SU-DHL-6 (cell line): ENCODE measurements around the gene ALDH3A2.

Experiments
- EZH2phosphoT487 ChIP-seq: fragments of 200-600 bp; sonication (generic), shearing (Covaris generic); conservative IDR thresholded peaks from 2 replicates; pipeline ENCODE4 v1.6.1; 2018; ENCODE audit warnings: mild to moderate bottlenecking, antibody characterized with exemption, low read length, moderate library complexity, mixed read lengths
- TF ChIP-seq, protein P1 (sequence below): fragments of 200-600 bp; sonication (generic); IDR thresholded peaks from one replicate; pipeline ENCODE4 v1.5.1; 2017; ENCODE audit warnings: antibody characterized with exemption, mild to moderate bottlenecking, low read length, moderate library complexity; ENCODE audit not compliant: insufficient read depth, poor library complexity, severe bottlenecking

DNA sequence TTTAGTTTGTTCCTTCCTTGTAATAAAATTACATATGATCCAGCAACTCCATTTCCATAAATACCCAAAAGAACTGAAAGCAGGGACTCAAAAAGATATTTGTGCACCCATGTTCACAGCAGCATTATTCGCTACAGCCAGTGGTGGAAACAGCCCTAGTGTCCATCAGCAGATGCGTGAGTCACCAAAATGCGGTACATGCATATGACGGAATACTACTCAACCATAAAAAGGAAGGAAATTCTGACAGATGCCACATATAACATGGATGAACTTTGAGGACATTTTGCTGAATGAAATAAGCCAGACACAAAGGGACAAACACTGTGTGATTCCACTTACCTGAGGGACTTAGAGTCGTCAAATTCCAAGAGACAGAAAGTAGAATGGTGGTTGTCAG is 76.9 kb downstream of the ALDH3A2 start:
- TF ChIP-seq, protein P1, sequence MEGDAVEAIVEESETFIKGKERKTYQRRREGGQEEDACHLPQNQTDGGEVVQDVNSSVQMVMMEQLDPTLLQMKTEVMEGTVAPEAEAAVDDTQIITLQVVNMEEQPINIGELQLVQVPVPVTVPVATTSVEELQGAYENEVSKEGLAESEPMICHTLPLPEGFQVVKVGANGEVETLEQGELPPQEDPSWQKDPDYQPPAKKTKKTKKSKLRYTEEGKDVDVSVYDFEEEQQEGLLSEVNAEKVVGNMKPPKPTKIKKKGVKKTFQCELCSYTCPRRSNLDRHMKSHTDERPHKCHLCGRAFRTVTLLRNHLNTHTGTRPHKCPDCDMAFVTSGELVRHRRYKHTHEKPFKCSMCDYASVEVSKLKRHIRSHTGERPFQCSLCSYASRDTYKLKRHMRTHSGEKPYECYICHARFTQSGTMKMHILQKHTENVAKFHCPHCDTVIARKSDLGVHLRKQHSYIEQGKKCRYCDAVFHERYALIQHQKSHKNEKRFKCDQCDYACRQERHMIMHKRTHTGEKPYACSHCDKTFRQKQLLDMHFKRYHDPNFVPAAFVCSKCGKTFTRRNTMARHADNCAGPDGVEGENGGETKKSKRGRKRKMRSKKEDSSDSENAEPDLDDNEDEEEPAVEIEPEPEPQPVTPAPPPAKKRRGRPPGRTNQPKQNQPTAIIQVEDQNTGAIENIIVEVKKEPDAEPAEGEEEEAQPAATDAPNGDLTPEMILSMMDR: no peak
- no peak for TF ChIP-seq EZH2phosphoT487
